Astrocyte of the spinal cord (primary cell): Measurements from ENCODE around the gene ALK.

ENCODE experiments used
- DNase-seq: peaks from one replicate; pipeline ENCODE4 v3.0.0; 2011; ENCODE audit warnings: low read depth, low spot score
- H3K4me3 ChIP-seq: 2 replicates; pipeline ENCODE4 v1.5.1; 2011; ENCODE audit warnings: low read depth, mild to moderate bottlenecking, low read length, moderate library complexity
- in situ Hi-C: cut with HindIII; loops from 2 replicates; pipeline ENCODE4 v1.10.0; 2017; ENCODE audit warnings: low sequenced_read_pairs
- TF ChIP-seq, protein P1 (sequence below): IDR thresholded peaks from 2 replicates; pipeline ENCODE4 v1.5.1; 2012; ENCODE audit warnings: low read depth, mild to moderate bottlenecking, low read length, inconsistent platforms

Gene ALK

DNA sequence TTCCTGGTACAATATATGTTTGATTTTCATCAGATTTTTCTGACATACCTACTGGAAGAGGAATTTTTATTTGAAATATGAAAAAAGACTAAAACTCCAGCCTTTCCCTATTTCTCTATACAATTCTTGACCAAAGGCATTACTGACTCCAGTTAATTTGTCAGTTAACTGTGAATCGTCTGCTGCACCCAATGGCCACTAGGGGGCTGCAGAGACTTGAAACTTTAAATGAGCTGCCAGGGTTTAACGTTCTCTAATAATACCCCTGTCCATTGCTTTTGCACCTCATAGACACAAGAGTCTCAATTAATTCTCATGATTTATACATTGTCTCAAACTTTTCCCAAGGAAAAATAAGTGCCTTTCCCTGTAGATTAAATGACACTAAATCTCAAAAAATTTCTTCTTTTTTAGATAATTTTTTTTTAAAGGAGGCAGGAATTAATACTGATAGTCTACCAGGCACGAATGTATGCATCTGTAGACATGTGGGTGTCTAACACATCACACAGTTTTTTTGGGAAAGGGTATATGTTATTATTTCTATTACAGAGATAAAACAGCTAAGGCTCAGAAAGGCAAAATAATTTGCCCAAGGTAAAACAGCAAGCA, 1.8 kb upstream of the ALK start:
- no peak overlapping the region for H3K4me3 ChIP-seq
- in situ Hi-C loops = no loop called here
- peak; percentile 56 for DNase-seq
- TF ChIP-seq, protein P1, sequence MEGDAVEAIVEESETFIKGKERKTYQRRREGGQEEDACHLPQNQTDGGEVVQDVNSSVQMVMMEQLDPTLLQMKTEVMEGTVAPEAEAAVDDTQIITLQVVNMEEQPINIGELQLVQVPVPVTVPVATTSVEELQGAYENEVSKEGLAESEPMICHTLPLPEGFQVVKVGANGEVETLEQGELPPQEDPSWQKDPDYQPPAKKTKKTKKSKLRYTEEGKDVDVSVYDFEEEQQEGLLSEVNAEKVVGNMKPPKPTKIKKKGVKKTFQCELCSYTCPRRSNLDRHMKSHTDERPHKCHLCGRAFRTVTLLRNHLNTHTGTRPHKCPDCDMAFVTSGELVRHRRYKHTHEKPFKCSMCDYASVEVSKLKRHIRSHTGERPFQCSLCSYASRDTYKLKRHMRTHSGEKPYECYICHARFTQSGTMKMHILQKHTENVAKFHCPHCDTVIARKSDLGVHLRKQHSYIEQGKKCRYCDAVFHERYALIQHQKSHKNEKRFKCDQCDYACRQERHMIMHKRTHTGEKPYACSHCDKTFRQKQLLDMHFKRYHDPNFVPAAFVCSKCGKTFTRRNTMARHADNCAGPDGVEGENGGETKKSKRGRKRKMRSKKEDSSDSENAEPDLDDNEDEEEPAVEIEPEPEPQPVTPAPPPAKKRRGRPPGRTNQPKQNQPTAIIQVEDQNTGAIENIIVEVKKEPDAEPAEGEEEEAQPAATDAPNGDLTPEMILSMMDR = peak; percentile 95

DNA sequence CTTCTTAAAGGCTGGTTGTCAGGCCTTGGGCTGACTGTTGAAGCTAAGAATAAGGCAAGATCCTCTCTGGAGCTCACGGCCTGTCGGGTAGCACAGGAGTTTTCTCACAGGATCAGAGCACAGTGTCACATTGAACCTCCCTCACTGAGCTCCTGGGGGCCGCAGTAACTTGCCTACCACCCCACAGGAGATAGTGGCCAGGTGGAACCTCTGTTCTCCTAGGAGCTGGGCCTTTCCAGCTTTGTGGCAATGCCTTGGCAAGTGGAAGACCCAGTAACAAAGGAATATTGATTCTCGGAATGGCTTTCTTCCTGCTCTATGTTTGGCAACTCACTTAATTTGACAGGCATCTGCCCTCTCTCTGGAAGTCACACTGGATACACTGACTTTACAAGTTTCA, 1.2 kb upstream of the ALK start:
- H3K4me3 ChIP-seq = no peak overlapping the region
- TF ChIP-seq, protein P1 = no peak
- DNase-seq = no peak
- in situ Hi-C loops = no loop called here

DNA sequence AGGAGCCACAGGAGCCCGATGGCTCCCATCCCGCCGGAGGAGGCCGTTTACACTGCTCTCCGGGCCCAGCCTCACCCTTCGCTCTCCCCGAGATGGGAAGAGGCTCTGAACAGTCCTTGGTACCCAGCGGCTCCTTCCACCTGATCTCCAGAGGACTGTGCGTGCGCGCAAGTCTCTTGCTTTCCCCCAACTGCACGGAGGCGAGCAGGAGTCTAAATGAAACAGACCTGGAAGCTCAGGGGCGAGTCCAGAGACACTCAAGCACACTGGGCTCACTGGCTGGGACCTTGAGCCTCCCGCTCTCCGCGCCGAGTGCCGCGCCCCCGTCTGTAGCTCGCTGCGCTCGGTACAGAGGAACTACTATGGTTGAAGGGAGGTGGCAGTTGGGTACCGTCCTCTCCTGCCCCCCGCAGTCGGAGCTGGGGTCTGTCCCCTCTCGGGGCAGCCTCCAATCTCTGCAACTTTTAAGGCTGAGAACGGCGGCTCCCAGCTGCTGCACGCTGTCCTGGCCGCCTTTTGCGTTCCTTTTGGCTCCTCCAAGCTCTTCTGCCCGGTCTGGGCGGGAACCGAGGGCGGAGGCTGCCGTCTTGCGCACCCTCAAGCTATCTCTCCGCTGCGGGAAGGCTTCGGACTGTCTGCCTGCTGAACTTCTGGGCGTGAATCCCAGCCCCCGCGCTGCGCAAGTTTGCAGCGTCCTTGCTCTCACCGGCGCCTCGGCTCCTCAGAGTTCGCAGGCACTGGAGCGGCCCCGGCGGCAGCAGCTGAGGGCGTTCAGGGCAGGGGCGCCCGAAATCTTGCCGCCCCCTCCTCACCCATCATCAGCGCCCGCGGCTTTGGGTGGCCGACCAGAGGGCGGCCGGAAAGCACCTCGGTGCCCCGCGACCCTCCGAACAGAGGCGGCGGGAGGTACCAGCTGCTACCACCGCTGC, 491 bp downstream of the ALK start:
- peak; percentile 3 for DNase-seq
- peak overlapping the region; percentile 15 for H3K4me3 ChIP-seq
- in situ Hi-C loops = no loop called here
- TF ChIP-seq, protein P1 = no peak

DNA sequence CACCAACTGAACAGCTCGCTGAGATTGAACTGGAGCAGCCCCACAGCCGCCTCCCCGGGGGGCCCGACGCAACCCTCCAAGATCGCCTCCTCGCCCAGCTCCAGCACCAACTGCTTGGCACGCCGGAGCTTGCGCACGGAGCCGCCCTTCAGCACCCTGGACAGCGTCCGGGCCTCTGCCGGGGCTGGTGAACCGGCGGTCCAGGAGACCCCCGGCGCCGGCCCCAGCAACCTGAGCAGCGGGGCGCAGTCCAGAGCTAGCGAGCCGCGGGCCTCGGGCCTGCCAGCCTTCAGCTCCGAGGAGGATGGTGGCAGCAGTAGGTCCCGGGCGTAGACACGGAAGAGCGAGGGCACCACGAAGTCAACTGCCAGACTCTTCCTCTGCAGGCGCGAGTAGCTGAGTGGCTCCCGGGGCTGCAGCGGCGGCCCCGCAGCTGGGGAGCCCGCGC, 1.2 kb downstream of the ALK start:
- DNase-seq = peak; percentile 46
- no peak overlapping the region for H3K4me3 ChIP-seq
- TF ChIP-seq, protein P1 = no peak
- in situ Hi-C loops = no loop called here

DNA sequence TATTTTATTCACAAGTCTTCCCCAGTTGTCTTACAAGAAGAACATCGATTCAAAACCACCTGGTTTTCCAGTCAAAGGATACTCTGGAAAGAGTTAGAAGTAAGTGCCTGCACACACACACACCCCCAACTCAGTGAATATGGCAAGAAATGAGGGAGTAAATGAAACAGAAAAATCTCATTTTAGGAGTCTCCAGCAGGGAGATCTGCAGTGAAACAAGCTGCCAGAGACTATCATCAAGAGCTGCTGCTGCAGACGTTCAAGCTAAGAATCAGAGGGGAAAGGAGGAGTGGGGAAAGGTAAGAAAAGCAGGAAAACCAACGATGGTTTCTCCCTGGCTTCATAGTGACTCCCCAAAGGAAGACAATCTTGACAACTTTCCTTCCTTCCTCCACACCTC, 2.4 kb downstream of the ALK start:
- no peak overlapping the region for H3K4me3 ChIP-seq
- TF ChIP-seq, protein P1 = no peak
- DNase-seq = no peak
- in situ Hi-C loops = no loop called here

DNA sequence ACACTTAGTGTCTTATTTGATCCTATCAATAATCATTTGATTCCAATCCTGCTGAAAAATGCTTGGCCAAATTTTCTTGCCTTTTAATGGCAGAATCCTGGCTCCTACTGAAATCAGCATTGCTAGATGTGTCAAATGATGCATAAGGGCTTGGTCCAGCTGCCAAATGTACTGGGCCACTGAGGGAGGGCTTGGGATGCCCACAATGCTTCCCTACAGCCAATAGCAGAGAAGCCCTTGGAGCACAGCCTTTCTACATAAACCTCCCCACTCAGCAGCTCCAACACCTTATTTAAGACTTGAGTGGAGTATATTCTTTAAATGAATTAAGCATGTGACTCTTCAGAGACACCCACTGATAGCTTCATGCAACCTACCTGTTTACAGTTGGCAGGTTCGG, 3.6 kb downstream of the ALK start:
- H3K4me3 ChIP-seq = no peak overlapping the region
- TF ChIP-seq, protein P1 = no peak
- in situ Hi-C loops = no loop called here
- no peak for DNase-seq
